NCI-H82 treated with DMSO at 0.1 percent for 48 hours (cell line): Measurements from ENCODE around the gene CALML6.

Experiments used
- DNase-seq: peaks from one replicate; lab custom pipeline; 2025; ENCODE audit not compliant: unreplicated experiment; lab: John Stamatoyannopoulos, UW

CALML6 gene

DNA sequence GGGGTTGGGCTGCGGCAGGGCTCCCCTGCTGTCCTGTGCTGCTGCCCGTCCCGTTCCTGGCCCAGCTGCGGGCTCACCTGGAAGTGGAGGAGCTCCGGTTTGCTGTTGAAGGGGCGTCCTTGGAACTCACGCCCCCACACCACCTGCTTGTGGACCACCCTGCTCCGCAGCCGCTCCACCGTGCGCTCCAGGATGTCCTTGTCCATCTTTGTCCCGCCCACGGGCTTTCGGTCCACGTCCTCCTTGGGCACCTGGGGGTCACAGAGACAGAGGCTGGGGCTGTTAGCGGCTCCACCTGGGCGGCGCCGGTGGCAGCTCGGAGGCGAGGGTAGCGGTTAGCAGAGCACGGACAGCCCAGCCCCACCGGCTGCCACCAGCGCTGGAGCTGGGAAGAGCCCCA is 49.8 kb downstream of the CALML6 start:
- no peak for DNase-seq

DNA sequence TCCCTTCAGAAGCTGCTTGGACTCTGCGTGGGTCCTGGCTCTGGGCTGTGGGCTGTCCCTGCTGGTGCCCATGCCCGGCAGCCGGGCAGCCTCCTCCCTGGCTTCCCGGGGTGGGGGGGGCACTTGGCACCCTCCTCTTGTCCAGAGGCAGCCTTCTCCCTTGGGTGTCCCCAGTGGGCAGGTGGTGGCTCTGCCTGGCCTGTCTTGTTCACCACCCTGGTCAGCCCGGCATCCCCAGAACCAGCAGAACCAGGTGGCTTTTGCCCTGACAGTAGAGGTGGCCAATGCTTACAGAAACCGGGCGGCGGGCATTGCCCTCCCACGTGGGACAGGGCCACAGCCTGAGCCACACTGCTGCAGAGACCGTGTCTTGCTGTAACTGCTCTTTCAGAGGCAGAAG is 50.5 kb downstream of the CALML6 start:
- DNase-seq = no peak

- no peak for DNase-seq
Measured at GRCh38 chr1:1966071-1966740, 51.1 kb downstream of the CALML6 start.
